ENCODE measurements around the gene OR51S1.
"Not testable (repeated sequence)": the region's sequence is repeated elsewhere in the genome, so short reads cannot be mapped to it uniquely, and the experiment has no call there.

Gene OR51S1

GRCh38 chr11:4848908-4849532, at the start of gene OR51S1:
Gene OR51S1, minus strand, starts transcription at chr11:4849208. Its CDS starts 0 bp downstream, at chr11:4849208.
- Mint-ChIP-seq H3K27ac (no peak within 1 kb of the TSS), H3K4me3 (no peak within 1 kb of the TSS), H3K36me3 (ENCODE audit: low read depth) (no peaks in the 10 kb centered on the region), H3K27me3 (peaks cover 9% of the 10 kb centered on the region), H3K9me3 (no peaks in the 10 kb centered on the region), H3K4me1 (no peaks in the 10 kb centered on the region)
- DNase-seq = no peak
- no peak for ATAC-seq

GRCh38 chr11:4891996-4892640, 43.1 kb upstream of the OR51S1 start:
- DNase-seq (no peak), ATAC-seq (no peak)
- H3K36me3 Mint-ChIP-seq (ENCODE audit: low read depth) = no peaks in the 10 kb centered on the region
- no peaks in the 10 kb centered on the region for H3K9me3 Mint-ChIP-seq
- H3K4me1 Mint-ChIP-seq = no peaks in the 10 kb centered on the region
- H3K4me3 Mint-ChIP-seq = no peak overlapping the region
- H3K27me3 Mint-ChIP-seq = peaks cover 2% of the 10 kb centered on the region
- no peak overlapping the region for H3K27ac Mint-ChIP-seq

GRCh38 chr11:4890279-4890678, 41.3 kb upstream of the OR51S1 start:
- Mint-ChIP-seq H3K36me3 (ENCODE audit: low read depth) (no peaks in the 10 kb centered on the region), H3K27ac (no peak overlapping the region), H3K9me3 (no peaks in the 10 kb centered on the region), H3K4me1 (no peaks in the 10 kb centered on the region), H3K4me3 (no peak overlapping the region), H3K27me3 (peaks cover 2% of the 10 kb centered on the region)
- no peak for DNase-seq
- no peak for ATAC-seq

GRCh38 chr11:4887591-4887990, 38.6 kb upstream of the OR51S1 start:
- H3K36me3 Mint-ChIP-seq (ENCODE audit: low read depth) = no peaks in the 10 kb centered on the region
- no peak overlapping the region for H3K4me3 Mint-ChIP-seq

GRCh38 chr11:4886186-4886585, 37.2 kb upstream of the OR51S1 start:
- no peaks in the 10 kb centered on the region for H3K9me3 Mint-ChIP-seq
- ATAC-seq = no peak
- no peak overlapping the region for H3K4me3 Mint-ChIP-seq
- peaks cover 2% of the 10 kb centered on the region for H3K27me3 Mint-ChIP-seq
- H3K36me3 Mint-ChIP-seq (ENCODE audit: low read depth) = no peaks in the 10 kb centered on the region
- no peaks in the 10 kb centered on the region for H3K4me1 Mint-ChIP-seq
- no peak overlapping the region for H3K27ac Mint-ChIP-seq
- DNase-seq = no peak

More at GRCh38 chr11:4887591-4887990, 38.6 kb upstream of the OR51S1 start:
- H3K27me3 Mint-ChIP-seq = peaks cover 2% of the 10 kb centered on the region
- DNase-seq = no peak
- ATAC-seq = no peak
- no peaks in the 10 kb centered on the region for H3K4me1 Mint-ChIP-seq
- no peaks in the 10 kb centered on the region for H3K9me3 Mint-ChIP-seq
- H3K27ac Mint-ChIP-seq = no peak overlapping the region

GRCh38 chr11:4884361-4884760, 35.4 kb upstream of the OR51S1 start:
- no peak for ATAC-seq

GRCh38 chr11:4882543-4882942, 33.5 kb upstream of the OR51S1 start:
- no peak for ATAC-seq

More at GRCh38 chr11:4884361-4884760, 35.4 kb upstream of the OR51S1 start:
- Mint-ChIP-seq H3K27me3 (no peaks in the 10 kb centered on the region), H3K27ac (no peak overlapping the region), H3K4me3 (no peak overlapping the region), H3K4me1 (no peaks in the 10 kb centered on the region), H3K9me3 (no peaks in the 10 kb centered on the region), H3K36me3 (ENCODE audit: low read depth) (no peaks in the 10 kb centered on the region)
- DNase-seq = no peak

GRCh38 chr11:4881860-4882500, 33.0 kb upstream of the OR51S1 start, which contains the start of gene OR51T1:
Gene OR51T1, plus strand, starts transcription at chr11:4881900. Its CDS starts 0 bp downstream, at chr11:4881900.
- ATAC-seq = no peak
- Mint-ChIP-seq H3K27me3 (no peaks in the 10 kb centered on the region), H3K4me1 (no peaks in the 10 kb centered on the region), H3K27ac (no peak within 1 kb of the TSS), H3K4me3 (no peak within 1 kb of the TSS), H3K36me3 (ENCODE audit: low read depth) (no peaks in the 10 kb centered on the region), H3K9me3 (no peaks in the 10 kb centered on the region)
- no peak for DNase-seq

More at GRCh38 chr11:4882543-4882942, 33.5 kb upstream of the OR51S1 start:
- Mint-ChIP-seq H3K27me3 (no peaks in the 10 kb centered on the region), H3K27ac (no peak overlapping the region), H3K4me3 (no peak overlapping the region), H3K9me3 (no peaks in the 10 kb centered on the region), H3K4me1 (no peaks in the 10 kb centered on the region), H3K36me3 (ENCODE audit: low read depth) (no peaks in the 10 kb centered on the region)
- no peak for DNase-seq

- no peak for ATAC-seq
- Mint-ChIP-seq H3K4me1 (no peaks in the 10 kb centered on the region), H3K27ac (no peak overlapping the region), H3K27me3 (no peaks in the 10 kb centered on the region), H3K4me3 (no peak overlapping the region), H3K36me3 (ENCODE audit: low read depth) (no peaks in the 10 kb centered on the region), H3K9me3 (no peaks in the 10 kb centered on the region)
- no peak for DNase-seq
Observed at GRCh38 chr11:4881188-4881587, 32.2 kb upstream of the OR51S1 start.

GRCh38 chr11:4865855-4866254, 16.8 kb upstream of the OR51S1 start:
- H3K9me3 Mint-ChIP-seq = peaks cover 3% of the 10 kb centered on the region
- peaks cover 2% of the 10 kb centered on the region for H3K27me3 Mint-ChIP-seq
- DNase-seq (no peak), ATAC-seq (no peak)
- no peaks in the 10 kb centered on the region for H3K4me1 Mint-ChIP-seq
- no peak overlapping the region for H3K4me3 Mint-ChIP-seq
- H3K36me3 Mint-ChIP-seq (ENCODE audit: low read depth) = no peaks in the 10 kb centered on the region
- no peak overlapping the region for H3K27ac Mint-ChIP-seq

GRCh38 chr11:4863876-4864275, 14.9 kb upstream of the OR51S1 start:
- H3K4me3 Mint-ChIP-seq = no peak overlapping the region
- DNase-seq (no peak), ATAC-seq (no peak)
- H3K27ac Mint-ChIP-seq = no peak overlapping the region
- peaks cover 2% of the 10 kb centered on the region for H3K27me3 Mint-ChIP-seq
- no peaks in the 10 kb centered on the region for H3K4me1 Mint-ChIP-seq
- H3K9me3 Mint-ChIP-seq = peaks cover 3% of the 10 kb centered on the region
- H3K36me3 Mint-ChIP-seq (ENCODE audit: low read depth) = no peaks in the 10 kb centered on the region

- Mint-ChIP-seq H3K4me3 (no peak overlapping the region), H3K4me1 (no peaks in the 10 kb centered on the region), H3K36me3 (ENCODE audit: low read depth) (no peaks in the 10 kb centered on the region), H3K27ac (no peak overlapping the region), H3K9me3 (peaks cover 3% of the 10 kb centered on the region), H3K27me3 (peaks cover 2% of the 10 kb centered on the region)
- ATAC-seq (no peak), DNase-seq (no peak)
Observed at GRCh38 chr11:4862447-4863236, 13.6 kb upstream of the OR51S1 start.

- not testable (repeated sequence) for DNase-seq; H3K36me3 Mint-ChIP-seq (ENCODE audit: low read depth); H3K9me3 Mint-ChIP-seq; H3K27me3 Mint-ChIP-seq; ATAC-seq; H3K4me1 Mint-ChIP-seq; H3K4me3 Mint-ChIP-seq; H3K27ac Mint-ChIP-seq
Observed at GRCh38 chr11:4854286-4854685, 5.3 kb upstream of the OR51S1 start.

- Mint-ChIP-seq H3K27me3 (peaks cover 7% of the 10 kb centered on the region), H3K4me1 (no peaks in the 10 kb centered on the region), H3K4me3 (no peak overlapping the region), H3K36me3 (ENCODE audit: low read depth) (no peaks in the 10 kb centered on the region), H3K9me3 (no peaks in the 10 kb centered on the region), H3K27ac (no peak overlapping the region)
- DNase-seq (no peak), ATAC-seq (no peak)
Observed at GRCh38 chr11:4851033-4851432, 2.0 kb upstream of the OR51S1 start.

Data from activated naive CD8-positive, alpha-beta T cell treated with anti-CD3 and anti-CD28 coated beads, Interleukin-2, amount 50 U/mL, for 24 hours (primary cell).